ENCODE results near the gene SHMT2. TPM values are rescaled to one million over a fixed set of nuclear protein-coding genes. Genes with fewer than 3 reads are reported as not detected.

SHMT2 gene
- total RNA-seq, 1 donor from 2014 or later, result 118 TPM

- DNase-seq (ENCODE audit: low read depth), result no peak
- no peak overlapping the region for H3K4me3 ChIP-seq (ENCODE audit: low read depth, low read length)
- TF ChIP-seq CTCF (conservative IDR thresholded peaks at IDR 0.05; ENCODE audit: low read depth, low read length), result no peak
Measured at GRCh38 chr12:57191410-57191809, 38.1 kb upstream of the SHMT2 start.

GRCh38 chr12:57192920-57193319, 36.6 kb upstream of the SHMT2 start:
- no peak overlapping the region for H3K4me3 ChIP-seq (ENCODE audit: low read depth, low read length)
- TF ChIP-seq CTCF (conservative IDR thresholded peaks at IDR 0.05; ENCODE audit: low read depth, low read length), result no peak
- DNase-seq (ENCODE audit: low read depth), result no peak

- no peak overlapping the region for H3K4me3 ChIP-seq (ENCODE audit: low read depth, low read length)
- no peak for TF ChIP-seq CTCF (conservative IDR thresholded peaks at IDR 0.05; ENCODE audit: low read depth, low read length)
- DNase-seq (ENCODE audit: low read depth), result no peak
Measured at GRCh38 chr12:57193706-57194245, 35.7 kb upstream of the SHMT2 start.

GRCh38 chr12:57194253-57194652, 35.3 kb upstream of the SHMT2 start:
- no peak for DNase-seq (ENCODE audit: low read depth)
- no peak for TF ChIP-seq CTCF (conservative IDR thresholded peaks at IDR 0.05; ENCODE audit: low read depth, low read length)
- no peak overlapping the region for H3K4me3 ChIP-seq (ENCODE audit: low read depth, low read length)

- DNase-seq (ENCODE audit: low read depth), result no peak
- TF ChIP-seq CTCF (conservative IDR thresholded peaks at IDR 0.05; ENCODE audit: low read depth, low read length), result no peak
- H3K4me3 ChIP-seq (ENCODE audit: low read depth, low read length), result no peak overlapping the region
Measured at GRCh38 chr12:57195186-57195585, 34.3 kb upstream of the SHMT2 start.

GRCh38 chr12:57195611-57196371, 33.7 kb upstream of the SHMT2 start:
- no peak overlapping the region for H3K4me3 ChIP-seq (ENCODE audit: low read depth, low read length)
- DNase-seq (ENCODE audit: low read depth), result no peak
- TF ChIP-seq CTCF (conservative IDR thresholded peaks at IDR 0.05; ENCODE audit: low read depth, low read length), result no peak

GRCh38 chr12:57196439-57196838, 33.1 kb upstream of the SHMT2 start:
- no peak overlapping the region for H3K4me3 ChIP-seq (ENCODE audit: low read depth, low read length)
- no peak for TF ChIP-seq CTCF (conservative IDR thresholded peaks at IDR 0.05; ENCODE audit: low read depth, low read length)
- no peak for DNase-seq (ENCODE audit: low read depth)
